Transverse colon (tissue), 4 donors: Measurements from ENCODE around the gene ASAP3. TPM values are rescaled to one million over a fixed set of nuclear protein-coding genes. Genes with fewer than 3 reads are reported as not detected.

Experiments
- DNase-seq: peaks from one replicate; pipeline ENCODE4 v3.0.0-alpha.2; 2019
- H3K27ac ChIP-seq, 4 donors: fragments of 200-600 bp; sonication (generic); 2 replicates each; pipeline ENCODE4 v1.5.1; 2016 to 2018; ENCODE audit warnings: inconsistent platforms in 4 of 4
- H3K27me3 ChIP-seq: fragments of 200-600 bp; sonication (generic); 2 replicates; pipeline ENCODE4 v1.5.1; 2017; ENCODE audit warnings: inconsistent platforms
- H3K36me3 ChIP-seq, 4 donors: fragments of 200-600 bp; sonication (generic); 2 replicates each; pipeline ENCODE4 v1.5.1; 2017 to 2019; ENCODE audit warnings: inconsistent platforms in 4 of 4
- H3K4me1 ChIP-seq, 4 donors: fragments of 200-600 bp; sonication (generic); 2 replicates each; pipeline ENCODE4 v1.5.1; 2017 to 2020; ENCODE audit warnings: inconsistent platforms in 4 of 4
- H3K4me3 ChIP-seq, 4 donors: fragments of 200-600 bp; sonication (generic); 1 replicate in 1 of 4; 2 replicates in 3 of 4; pipeline versions ENCODE4 v1.5.1 to v1.6.1; 2017 to 2019; ENCODE audit warnings: inconsistent platforms in 4 of 4
- H3K9me3 ChIP-seq, 2 donors: fragments of 200-600 bp; sonication (generic); 2 replicates each; pipeline ENCODE4 v1.5.1; 2017 to 2019; ENCODE audit warnings: inconsistent platforms in 2 of 2
- CTCF ChIP-seq, 5 experiments: fragments of 200-600 bp in 3 of 5; fragments of 450-650 bp in 2 of 5; sonication (generic) in 3 of 5; IDR thresholded peaks; 1 replicate in 2 of 5; 2 replicates in 3 of 5; pipeline ENCODE4 v1.5.1; 2016 to 2017; ENCODE audit warnings: antibody characterized with exemption in 5 of 5, inconsistent platforms in 3 of 5, mild to moderate bottlenecking in 2 of 5, moderate library complexity in 1 of 5
- EP300 ChIP-seq: sonication (generic); formaldehyde crosslinking; IDR thresholded peaks from one replicate; pipeline ENCODE4 v1.6.1; 2017; ENCODE audit warnings: antibody characterized with exemption, low read depth
- POLR2A ChIP-seq: fragments of 450-650 bp; IDR thresholded peaks from one replicate; pipeline ENCODE4 v1.6.1; 2016; ENCODE audit warnings: antibody characterized with exemption, mild to moderate bottlenecking, moderate library complexity
- POLR2AphosphoS5 ChIP-seq, 3 donors: sonication (generic); formaldehyde crosslinking; IDR thresholded peaks; one replicate each; pipeline ENCODE4 v1.6.1; 2016; ENCODE audit warnings: antibody characterized with exemption in 3 of 3
- WGBS, 2 donors: methylation state at CpG; one replicate each; pipeline ENCODE4 v1.1.5; 2018; ENCODE audit warnings: low coverage in 1 of 2; 5-methylcytosine and 5-hydroxymethylcytosine counted together
- in situ Hi-C, 4 donors: fragments of 200-750 bp; cut with MboI; loops; one replicate each; pipeline versions ENCODE4 v1.15.0 to v1.15.1; 2017; ENCODE audit warnings: low sequenced_read_pairs in 3 of 4, low pct_ligation_motif_present in 1 of 4, low pct_unique_long_range_greater_than_20kb in 1 of 4
- intact Hi-C: fragments of 100-400 bp; cut with DNase I; formaldehyde crosslinking; loops from one replicate; pipeline ENCODE4 v1.15.1; 2023; ENCODE audit warnings: low total_unique reads
- total RNA-seq, 4 donors: library from RNA; depleted of rRNA; stranded (reverse); fragments of >200 nt; gene quantifications; one replicate each; pipeline ENCODE4 v1.1.0, GENCODE V29; 2016

Gene ASAP3
- total RNA-seq, 4 donors from 2014 or later: 38.2 to 62.9 (median 48.3) TPM

DNA sequence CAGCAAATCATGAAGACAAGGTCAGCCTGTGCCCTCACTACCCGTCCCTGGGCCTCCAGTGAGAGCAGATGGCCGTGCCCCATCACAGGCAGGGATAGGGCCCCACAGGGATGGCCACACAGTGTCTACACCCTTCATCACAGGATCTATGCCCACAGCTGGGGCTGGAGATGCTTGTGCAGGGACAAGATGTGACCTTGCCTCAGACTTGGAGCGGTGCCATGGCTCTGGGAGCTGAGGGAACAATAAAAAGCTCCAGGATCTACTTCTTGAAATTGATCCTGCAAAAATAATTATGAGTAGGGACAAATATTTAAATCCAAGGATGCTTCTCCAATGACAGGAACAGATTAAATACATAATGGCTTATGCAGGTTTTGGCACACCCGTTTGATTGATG, 34.0 kb downstream of the ASAP3 start:
- no peak for TF ChIP-seq POLR2A
- TF ChIP-seq POLR2AphosphoS5 (IDR thresholded peaks at IDR 0.05): no peak
- no peak for TF ChIP-seq CTCF (IDR thresholded peaks at IDR 0.05)
- no peak for TF ChIP-seq EP300
- peak; percentile 77 for DNase-seq
- intact Hi-C loops: no loop called here
- Histone ChIP-seq H3K4me1 (peaks cover 7 to 35% (median 30%) of the 10 kb centered on the region in 4 donors), H3K27me3 (no peaks in the 10 kb centered on the region), H3K36me3 (no peaks in the 10 kb centered on the region), H3K27ac (peak overlapping the region in 1 of 4 donors; percentile 29), H3K4me3 (no peak overlapping the region), H3K9me3 (no peaks in the 10 kb centered on the region)
- in situ Hi-C loops: no loop called here
- 29 to 65% methylated on average over 2 to 4 of the region's 4 CpGs for WGBS, 2 donors

GRCh38 chr1:23449306-23449705, 34.7 kb downstream of the ASAP3 start:
- Histone ChIP-seq H3K36me3 (no peaks in the 10 kb centered on the region), H3K9me3 (no peaks in the 10 kb centered on the region), H3K27me3 (no peaks in the 10 kb centered on the region), H3K27ac (no peak overlapping the region), H3K4me1 (peaks cover 7 to 42% (median 30%) of the 10 kb centered on the region in 4 donors), H3K4me3 (no peak overlapping the region)
- DNase-seq: no peak
- TF ChIP-seq CTCF (IDR thresholded peaks at IDR 0.05): no peak
- no peak for TF ChIP-seq POLR2AphosphoS5 (IDR thresholded peaks at IDR 0.05)
- no peak for TF ChIP-seq POLR2A
- TF ChIP-seq EP300: no peak
- intact Hi-C loops (no loop called here), in situ Hi-C loops (no loop called here)
- WGBS, 2 donors: 87% methylated on average over 6 of the region's 6 CpGs; no CpG with 5 or more reads in 1 of the 2 donors

GRCh38 chr1:23448846-23449245, 35.1 kb downstream of the ASAP3 start:
- WGBS, 2 donors: 58% methylated on average over 1 of the region's 1 CpG; no CpG with 5 or more reads in 1 of the 2 donors
- intact Hi-C loops: no loop called here
- TF ChIP-seq POLR2AphosphoS5 (IDR thresholded peaks at IDR 0.05): no peak
- TF ChIP-seq CTCF (IDR thresholded peaks at IDR 0.05): no peak
- no peak for TF ChIP-seq POLR2A
- no peak for TF ChIP-seq EP300

DNA sequence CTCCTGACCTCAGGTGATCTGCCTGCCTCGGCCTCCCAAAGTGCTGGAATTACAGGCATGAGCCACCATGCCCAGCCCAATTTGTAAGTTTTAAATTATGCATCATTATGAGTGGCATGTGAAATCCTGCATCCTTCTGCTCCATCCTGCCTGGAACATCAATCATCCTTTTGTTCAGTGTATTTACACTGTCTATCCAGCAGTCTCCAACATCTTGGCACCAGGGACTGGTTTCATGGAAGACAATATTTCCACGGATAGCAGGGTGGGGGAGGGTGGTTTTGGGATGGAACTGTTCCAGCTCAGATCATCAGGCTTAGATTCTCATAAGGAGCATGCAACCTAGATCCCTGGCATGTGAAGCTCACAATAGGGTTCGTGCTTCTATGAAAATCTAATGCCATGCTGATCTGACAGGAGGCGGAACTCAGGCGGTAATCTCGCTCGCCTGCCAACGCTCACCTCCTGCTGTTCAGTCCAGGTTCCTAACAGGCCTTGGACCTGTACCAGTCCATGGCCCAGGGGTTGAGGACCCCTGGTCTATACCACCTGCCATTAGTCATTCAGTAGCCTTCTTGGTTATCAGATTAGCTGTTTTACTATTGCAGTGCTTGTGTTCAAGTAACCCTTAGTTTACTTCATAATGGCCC, 37.2 kb downstream of the ASAP3 start:
- no peaks in the 10 kb centered on the region for H3K27me3 ChIP-seq
- H3K36me3 ChIP-seq: no peaks in the 10 kb centered on the region
- no peak for DNase-seq
- TF ChIP-seq POLR2AphosphoS5 (IDR thresholded peaks at IDR 0.05) (no peak), EP300 (no peak), CTCF (IDR thresholded peaks at IDR 0.05) (no peak), POLR2A (no peak)
- in situ Hi-C loops (no loop called here), intact Hi-C loops (no loop called here)
- H3K4me1 ChIP-seq: peaks cover 5 to 28% (median 16%) of the 10 kb centered on the region in 4 donors
- no peaks in the 10 kb centered on the region for H3K9me3 ChIP-seq
- no peak overlapping the region for H3K27ac ChIP-seq
- H3K4me3 ChIP-seq: no peak overlapping the region
- WGBS, 2 donors: 84% methylated on average over 8 of the region's 8 CpGs; no CpG with 5 or more reads in 1 of the 2 donors

More at GRCh38 chr1:23448846-23449245, 35.1 kb downstream of the ASAP3 start:
- in situ Hi-C loops: no loop called here
- Histone ChIP-seq H3K4me1 (peaks cover 7 to 44% (median 30%) of the 10 kb centered on the region in 4 donors), H3K36me3 (no peaks in the 10 kb centered on the region), H3K27ac (no peak overlapping the region), H3K27me3 (no peaks in the 10 kb centered on the region), H3K9me3 (no peaks in the 10 kb centered on the region), H3K4me3 (no peak overlapping the region)
- DNase-seq: no peak
